ENCODE data around the gene TPSD1.

The TPSD1 gene

DNA sequence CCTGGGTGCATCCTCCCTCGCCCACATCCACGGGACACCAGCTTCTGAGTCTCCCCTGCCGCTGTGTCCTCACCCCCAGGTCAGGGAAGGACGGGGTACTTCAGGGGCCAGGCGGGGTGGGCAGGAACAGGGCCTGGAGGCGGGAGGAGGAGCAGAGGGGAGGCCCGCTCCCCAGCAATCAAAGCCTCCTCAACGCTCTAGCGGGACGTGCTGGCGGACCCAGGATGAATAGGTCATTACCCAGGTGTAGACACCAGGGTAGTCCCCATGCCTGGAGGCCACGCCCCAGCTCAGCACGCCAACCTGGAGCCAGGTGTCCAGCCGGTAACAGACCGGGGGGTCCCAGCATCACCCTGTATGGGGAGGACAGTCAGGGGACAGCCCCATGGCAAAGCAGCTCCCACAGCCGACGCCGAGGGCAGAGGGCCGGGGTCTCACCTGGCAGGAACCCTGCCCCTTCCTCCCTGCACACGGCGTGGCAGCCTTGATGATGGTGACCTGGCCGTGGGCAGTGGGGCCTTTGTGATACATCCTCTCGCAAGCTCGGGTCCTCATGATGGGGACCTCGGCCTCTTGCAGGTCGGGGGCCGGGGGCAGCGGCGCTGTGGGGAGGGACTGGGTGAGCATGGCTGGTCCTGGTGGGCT is 24.2 kb downstream of the TPSD1 start:
- Histone ChIP-seq H3K9me3 (ENCODE audit: control insufficient read depth, low read length) (no peaks in the 10 kb centered on the region), H3K27me3 (replicated peaks; ENCODE audit: control insufficient read depth, insufficient read depth, low read length) (peaks cover 68% of the 10 kb centered on the region), H3K9ac (ENCODE audit: low read length) (no peak overlapping the region), H3K4me3 (ENCODE audit: low read length) (no peak overlapping the region), H3K4me1 (ENCODE audit: control insufficient read depth, insufficient read depth, low read length) (no peaks in the 10 kb centered on the region), H3K36me3 (ENCODE audit: control insufficient read depth, insufficient read depth, low read length, severe bottlenecking) (no peaks in the 10 kb centered on the region)
- no peak for DNase-seq (ENCODE audit: low read depth)

DNA sequence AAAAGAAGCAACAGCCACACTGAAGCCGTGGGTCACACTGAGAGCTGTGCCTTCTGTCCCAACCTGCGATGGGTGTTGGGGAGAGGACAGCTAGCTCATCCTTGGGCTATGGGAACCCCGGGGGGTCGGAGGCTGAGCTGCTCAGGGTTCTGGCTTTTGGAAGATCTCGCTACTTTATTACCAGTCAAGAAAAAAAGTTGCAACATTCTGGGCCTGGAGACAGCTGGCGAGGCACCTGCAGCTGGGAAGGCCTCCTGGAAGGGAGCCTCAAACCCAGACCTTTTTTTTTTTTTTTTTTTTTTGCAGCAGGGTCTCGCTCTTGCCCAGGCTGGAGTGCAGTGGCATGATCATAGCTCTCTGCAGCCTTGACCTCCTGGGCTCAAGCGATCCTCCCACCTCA is 24.9 kb downstream of the TPSD1 start:
- Histone ChIP-seq H3K27me3 (replicated peaks; ENCODE audit: control insufficient read depth, insufficient read depth, low read length) (peaks cover 67% of the 10 kb centered on the region), H3K9me3 (ENCODE audit: control insufficient read depth, low read length) (no peaks in the 10 kb centered on the region), H3K4me1 (ENCODE audit: control insufficient read depth, insufficient read depth, low read length) (no peaks in the 10 kb centered on the region), H3K4me3 (ENCODE audit: low read length) (no peak overlapping the region), H3K36me3 (ENCODE audit: control insufficient read depth, insufficient read depth, low read length, severe bottlenecking) (no peaks in the 10 kb centered on the region), H3K9ac (ENCODE audit: low read length) (no peak overlapping the region)
- DNase-seq (ENCODE audit: low read depth) = no peak

DNA sequence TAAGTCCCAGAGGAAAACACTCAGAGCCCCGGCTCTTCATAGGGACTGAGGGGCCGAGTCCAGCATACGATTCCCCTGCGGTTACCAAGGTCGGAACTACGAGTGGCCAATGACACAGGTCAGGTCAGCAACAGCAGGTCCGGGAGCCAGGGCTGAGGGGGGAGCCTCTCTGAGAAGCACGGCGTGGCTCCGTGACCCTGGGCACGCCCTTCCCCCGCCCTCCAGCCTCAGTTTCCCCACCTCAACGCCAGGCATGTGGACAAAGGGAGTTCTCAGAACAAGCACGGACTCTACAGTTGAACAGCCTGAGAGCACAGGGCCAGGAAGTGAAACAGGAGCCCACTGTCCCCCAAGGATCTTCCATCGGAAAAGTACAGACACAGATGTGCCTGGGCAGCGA is 25.6 kb downstream of the TPSD1 start:
- DNase-seq (ENCODE audit: low read depth) = no peak
- Histone ChIP-seq H3K27me3 (replicated peaks; ENCODE audit: control insufficient read depth, insufficient read depth, low read length) (peaks cover 69% of the 10 kb centered on the region), H3K4me1 (ENCODE audit: control insufficient read depth, insufficient read depth, low read length) (no peaks in the 10 kb centered on the region), H3K9me3 (ENCODE audit: control insufficient read depth, low read length) (no peaks in the 10 kb centered on the region), H3K36me3 (ENCODE audit: control insufficient read depth, insufficient read depth, low read length, severe bottlenecking) (no peaks in the 10 kb centered on the region), H3K9ac (ENCODE audit: low read length) (no peak overlapping the region), H3K4me3 (ENCODE audit: low read length) (no peak overlapping the region)

DNA sequence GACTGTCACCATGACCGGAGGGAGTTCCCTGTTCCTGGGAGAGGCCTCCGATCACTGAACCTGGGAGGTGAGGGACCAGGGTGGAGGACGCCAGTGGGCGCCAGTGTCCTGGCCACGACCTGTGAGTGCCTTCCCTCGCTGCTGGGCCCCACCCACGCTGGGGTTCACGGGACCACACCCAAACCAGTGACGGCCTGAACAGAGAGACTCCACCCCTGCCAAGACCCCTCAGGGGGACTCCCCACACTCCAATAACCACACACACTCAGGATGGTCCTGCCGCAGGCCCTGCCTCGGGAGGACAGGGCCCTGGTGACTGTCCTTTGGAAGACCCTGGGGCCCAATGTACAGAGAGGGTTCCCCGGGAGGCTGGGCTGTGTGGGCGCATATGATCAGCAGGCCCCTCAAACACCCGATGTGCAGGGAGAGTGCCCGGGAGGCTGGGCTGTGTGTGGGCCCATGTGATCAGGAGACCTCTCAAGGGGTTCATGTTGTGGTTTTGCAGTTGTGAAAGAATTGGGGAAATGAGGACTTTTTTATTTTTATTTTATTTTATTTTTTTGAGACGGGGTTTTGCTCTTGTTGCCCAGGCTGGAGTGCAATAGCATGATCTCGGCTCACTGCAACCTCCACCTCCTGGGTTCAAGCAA is 26.6 kb downstream of the TPSD1 start:
- peaks cover 74% of the 10 kb centered on the region for H3K27me3 ChIP-seq (replicated peaks; ENCODE audit: control insufficient read depth, insufficient read depth, low read length)
- H3K9me3 ChIP-seq (ENCODE audit: control insufficient read depth, low read length) = no peaks in the 10 kb centered on the region
- H3K4me1 ChIP-seq (ENCODE audit: control insufficient read depth, insufficient read depth, low read length) = no peaks in the 10 kb centered on the region
- no peaks in the 10 kb centered on the region for H3K36me3 ChIP-seq (ENCODE audit: control insufficient read depth, insufficient read depth, low read length, severe bottlenecking)
- H3K9ac ChIP-seq (ENCODE audit: low read length) = no peak overlapping the region
- no peak for DNase-seq (ENCODE audit: low read depth)
- no peak overlapping the region for H3K4me3 ChIP-seq (ENCODE audit: low read length)

DNA sequence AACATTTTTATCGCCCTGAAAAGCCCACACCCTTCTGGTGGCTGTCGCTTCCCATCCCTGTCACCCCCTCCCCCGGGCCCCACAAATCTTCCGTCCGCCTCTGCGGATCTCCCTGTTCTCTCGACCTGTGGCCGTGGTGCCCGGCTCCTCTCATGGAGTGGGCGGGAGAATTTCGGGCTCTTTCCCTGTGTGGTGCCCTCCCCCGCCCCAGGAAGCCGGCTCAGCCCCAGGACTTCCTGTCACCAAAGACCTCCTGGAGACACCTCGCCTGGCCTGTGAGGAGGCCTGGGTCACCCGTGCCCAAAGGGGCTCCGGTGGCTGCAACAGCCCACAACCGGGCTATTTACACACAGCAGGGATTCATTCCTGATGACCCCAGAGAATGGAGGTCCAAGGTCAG is 27.4 kb downstream of the TPSD1 start:
- no peaks in the 10 kb centered on the region for H3K9me3 ChIP-seq (ENCODE audit: control insufficient read depth, low read length)
- peaks cover 2% of the 10 kb centered on the region for H3K4me1 ChIP-seq (ENCODE audit: control insufficient read depth, insufficient read depth, low read length)
- DNase-seq (ENCODE audit: low read depth) = no peak
- no peak overlapping the region for H3K4me3 ChIP-seq (ENCODE audit: low read length)
- H3K9ac ChIP-seq (ENCODE audit: low read length) = no peak overlapping the region
- H3K27me3 ChIP-seq (replicated peaks; ENCODE audit: control insufficient read depth, insufficient read depth, low read length) = peaks cover 75% of the 10 kb centered on the region
- H3K36me3 ChIP-seq (ENCODE audit: control insufficient read depth, insufficient read depth, low read length, severe bottlenecking) = no peaks in the 10 kb centered on the region

DNA sequence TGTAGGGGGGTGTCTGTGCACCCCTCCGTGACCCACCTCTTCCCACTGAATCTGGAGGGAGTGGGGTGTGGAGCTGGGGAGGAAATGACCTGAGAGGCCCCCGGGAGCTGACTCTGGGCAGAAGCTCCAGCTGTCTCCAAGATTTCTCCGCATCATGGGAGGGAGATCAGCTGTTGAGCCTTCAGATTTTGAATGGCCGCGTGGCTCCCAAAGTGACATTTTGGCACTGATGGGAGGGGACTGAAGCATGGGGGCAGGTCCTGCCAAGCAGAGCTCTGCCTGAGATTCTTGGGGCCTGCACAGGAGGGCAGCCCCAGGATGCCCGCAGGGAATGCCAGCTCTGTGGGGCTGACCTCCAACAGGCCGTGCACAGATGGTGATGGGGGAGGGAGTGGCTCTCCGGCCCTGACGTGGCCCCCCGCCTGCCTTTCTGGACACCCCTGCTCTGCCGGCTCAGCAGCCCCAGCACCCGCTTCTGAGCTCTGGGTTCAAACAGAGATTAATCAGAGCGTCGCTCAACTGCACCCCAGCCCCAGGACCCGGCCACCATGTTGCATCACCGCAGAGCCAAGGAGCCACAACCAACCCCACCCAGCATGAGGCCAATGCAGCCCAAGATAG is 28.2 kb downstream of the TPSD1 start:
- no peak for DNase-seq (ENCODE audit: low read depth)
- Histone ChIP-seq H3K36me3 (ENCODE audit: control insufficient read depth, insufficient read depth, low read length, severe bottlenecking) (no peaks in the 10 kb centered on the region), H3K27me3 (replicated peaks; ENCODE audit: control insufficient read depth, insufficient read depth, low read length) (peaks cover 72% of the 10 kb centered on the region), H3K9me3 (ENCODE audit: control insufficient read depth, low read length) (no peaks in the 10 kb centered on the region), H3K4me3 (ENCODE audit: low read length) (no peak overlapping the region), H3K4me1 (ENCODE audit: control insufficient read depth, insufficient read depth, low read length) (peaks cover 2% of the 10 kb centered on the region), H3K9ac (ENCODE audit: low read length) (no peak overlapping the region)

DNA sequence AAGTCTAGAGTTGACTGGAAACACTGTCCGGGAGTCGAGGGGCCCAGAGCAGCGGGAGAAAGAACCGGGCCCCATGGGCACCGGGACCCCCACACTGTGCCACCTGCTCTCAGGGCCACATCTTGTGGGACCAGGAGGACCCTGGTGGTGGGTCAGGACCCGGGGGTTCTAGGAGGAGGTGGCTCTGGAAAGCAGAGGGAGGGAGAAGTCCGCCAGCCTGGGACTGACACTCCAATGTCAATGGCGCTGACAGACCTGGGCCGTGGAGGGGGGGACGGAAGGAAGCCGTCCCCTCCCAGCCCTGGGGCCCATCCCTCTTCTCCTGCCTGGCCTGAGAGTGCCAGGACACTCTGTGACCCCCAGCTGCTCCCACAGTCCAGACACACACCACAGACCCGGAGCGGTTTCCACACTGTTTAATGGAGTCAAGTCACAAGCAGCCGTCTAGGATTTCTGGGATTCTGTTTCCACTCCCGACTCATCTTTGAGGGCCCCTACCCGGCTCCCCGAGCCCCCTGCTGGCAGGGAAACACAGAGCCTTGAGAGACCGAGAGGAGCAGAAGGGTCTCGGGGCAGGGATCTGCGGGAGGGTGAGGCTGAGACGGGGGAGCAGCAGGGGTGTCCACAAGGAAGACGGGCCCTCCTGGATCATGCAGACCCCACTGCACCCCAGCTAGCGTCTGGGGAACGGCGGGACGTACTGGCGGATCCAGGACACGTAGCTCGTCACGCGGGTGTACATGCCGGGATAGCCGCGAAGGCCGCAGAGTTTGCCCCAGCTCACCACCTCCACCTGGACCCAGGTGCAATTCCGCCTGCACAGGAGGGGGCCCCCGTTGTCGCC is 30.0 kb downstream of the TPSD1 start:
- no peak for DNase-seq (ENCODE audit: low read depth)
- Histone ChIP-seq H3K9me3 (ENCODE audit: control insufficient read depth, low read length) (no peaks in the 10 kb centered on the region), H3K4me1 (ENCODE audit: control insufficient read depth, insufficient read depth, low read length) (peaks cover 8% of the 10 kb centered on the region), H3K36me3 (ENCODE audit: control insufficient read depth, insufficient read depth, low read length, severe bottlenecking) (no peaks in the 10 kb centered on the region), H3K9ac (ENCODE audit: low read length) (no peak overlapping the region), H3K4me3 (ENCODE audit: low read length) (no peak overlapping the region), H3K27me3 (replicated peaks; ENCODE audit: control insufficient read depth, insufficient read depth, low read length) (peaks cover 72% of the 10 kb centered on the region)

DNA sequence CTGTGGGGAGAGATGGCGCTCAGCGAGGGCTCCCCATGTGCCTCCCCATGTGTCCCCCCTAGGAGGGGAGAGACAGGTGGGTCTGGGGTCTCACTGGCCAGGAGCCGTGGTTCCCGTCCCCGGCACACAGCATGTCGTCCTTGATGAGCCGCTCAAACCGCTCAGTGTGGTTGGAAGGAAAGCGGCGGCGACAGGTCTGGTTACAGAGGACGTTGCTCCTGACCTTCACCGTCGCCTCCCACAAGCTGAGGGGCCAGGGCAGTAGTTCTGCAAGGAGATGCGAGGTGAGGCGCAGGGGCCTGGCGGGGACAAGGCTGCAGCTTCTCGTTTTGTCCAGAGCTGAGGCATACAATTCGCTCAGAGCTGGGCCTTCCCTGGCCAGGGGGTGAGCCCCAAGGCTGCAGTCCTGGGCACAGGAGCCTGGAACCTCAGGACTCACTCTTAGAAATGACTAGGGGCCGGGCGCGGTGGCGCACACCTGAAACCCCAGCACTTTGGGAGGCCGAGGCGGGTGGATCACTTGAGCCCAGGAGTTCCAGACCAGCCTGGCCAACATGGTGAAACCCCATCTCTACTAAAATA is 30.7 kb downstream of the TPSD1 start:
- peaks cover 8% of the 10 kb centered on the region for H3K4me1 ChIP-seq (ENCODE audit: control insufficient read depth, insufficient read depth, low read length)
- no peak for DNase-seq (ENCODE audit: low read depth)
- H3K9ac ChIP-seq (ENCODE audit: low read length) = no peak overlapping the region
- no peak overlapping the region for H3K4me3 ChIP-seq (ENCODE audit: low read length)
- peaks cover 73% of the 10 kb centered on the region for H3K27me3 ChIP-seq (replicated peaks; ENCODE audit: control insufficient read depth, insufficient read depth, low read length)
- no peaks in the 10 kb centered on the region for H3K9me3 ChIP-seq (ENCODE audit: control insufficient read depth, low read length)
- no peaks in the 10 kb centered on the region for H3K36me3 ChIP-seq (ENCODE audit: control insufficient read depth, insufficient read depth, low read length, severe bottlenecking)

DNA sequence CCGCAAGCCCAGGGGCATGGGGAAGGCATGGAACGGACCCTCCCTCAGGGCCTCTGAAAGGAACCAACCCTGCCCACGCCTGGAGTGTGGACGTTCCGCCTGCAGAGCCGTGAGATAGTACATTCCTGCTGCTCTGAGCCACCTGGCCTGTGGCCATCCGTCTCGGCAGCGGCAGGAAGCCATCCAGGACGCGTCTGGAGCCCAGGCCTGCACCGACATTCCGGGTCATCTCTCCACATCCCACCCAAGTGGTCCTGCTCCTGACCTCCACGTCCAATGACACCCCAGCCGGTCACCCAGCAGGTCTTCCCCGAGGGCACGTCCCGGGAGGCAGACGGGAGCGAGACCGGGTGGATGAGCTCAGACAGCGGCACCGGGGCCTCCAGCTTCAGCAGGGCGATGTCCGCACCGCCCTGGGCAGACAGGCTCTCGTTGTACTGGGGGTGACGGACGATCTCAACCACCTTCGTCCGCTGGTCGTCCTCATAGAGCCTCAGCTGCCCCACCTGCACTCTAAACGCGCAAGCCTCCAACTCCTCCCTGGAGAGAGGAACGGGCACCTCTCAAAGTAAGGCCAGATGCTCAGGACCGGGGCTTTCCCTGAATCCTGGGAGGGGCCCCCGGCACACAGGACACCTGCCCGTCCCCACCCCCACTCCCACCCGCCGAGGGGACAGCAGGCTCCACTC is 32.3 kb downstream of the TPSD1 start:
- peaks cover 8% of the 10 kb centered on the region for H3K4me1 ChIP-seq (ENCODE audit: control insufficient read depth, insufficient read depth, low read length)
- no peak overlapping the region for H3K9ac ChIP-seq (ENCODE audit: low read length)
- peaks cover 71% of the 10 kb centered on the region for H3K27me3 ChIP-seq (replicated peaks; ENCODE audit: control insufficient read depth, insufficient read depth, low read length)
- H3K9me3 ChIP-seq (ENCODE audit: control insufficient read depth, low read length) = no peaks in the 10 kb centered on the region
- no peak for DNase-seq (ENCODE audit: low read depth)
- H3K36me3 ChIP-seq (ENCODE audit: control insufficient read depth, insufficient read depth, low read length, severe bottlenecking) = no peaks in the 10 kb centered on the region
- H3K4me3 ChIP-seq (ENCODE audit: low read length) = no peak overlapping the region

DNA sequence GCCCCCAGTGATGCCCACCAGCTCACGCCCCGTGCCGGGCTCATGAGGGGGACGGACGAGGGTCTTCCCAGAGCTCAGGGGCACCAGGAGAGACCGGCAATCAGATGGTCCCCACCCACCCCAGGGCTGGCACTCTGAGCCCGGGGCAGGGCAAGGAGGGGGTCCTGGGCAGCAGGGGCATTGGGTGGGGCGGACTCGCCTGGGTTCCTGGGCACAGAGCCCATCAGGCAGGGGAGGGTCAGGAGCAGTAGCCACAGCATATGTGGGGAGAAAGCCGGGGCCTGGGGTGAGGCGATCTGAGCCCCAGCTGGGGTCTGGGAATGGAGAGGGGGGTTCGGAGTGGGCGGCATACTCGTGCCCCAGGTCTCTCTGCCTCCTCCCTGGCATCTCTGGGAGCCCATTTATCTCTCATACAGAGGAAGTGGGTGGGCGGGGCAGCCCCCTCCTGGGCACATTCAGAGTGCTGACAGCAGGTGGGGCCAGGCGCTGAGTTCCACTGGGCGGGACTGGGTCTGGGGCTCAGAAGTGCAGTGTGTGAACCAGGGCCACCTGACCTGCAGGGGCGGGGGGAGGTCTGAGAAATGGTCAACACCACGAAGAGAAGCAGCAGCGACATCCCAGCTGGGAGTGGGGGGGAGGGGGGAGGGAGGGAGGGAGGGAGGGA is 33.1 kb downstream of the TPSD1 start:
- no peaks in the 10 kb centered on the region for H3K36me3 ChIP-seq (ENCODE audit: control insufficient read depth, insufficient read depth, low read length, severe bottlenecking)
- no peaks in the 10 kb centered on the region for H3K9me3 ChIP-seq (ENCODE audit: control insufficient read depth, low read length)
- H3K9ac ChIP-seq (ENCODE audit: low read length) = no peak overlapping the region
- H3K4me1 ChIP-seq (ENCODE audit: control insufficient read depth, insufficient read depth, low read length) = peaks cover 8% of the 10 kb centered on the region
- peaks cover 67% of the 10 kb centered on the region for H3K27me3 ChIP-seq (replicated peaks; ENCODE audit: control insufficient read depth, insufficient read depth, low read length)
- H3K4me3 ChIP-seq (ENCODE audit: low read length) = no peak overlapping the region
- no peak for DNase-seq (ENCODE audit: low read depth)

Measured in adipocyte (in vitro differentiated cells).